ENCODE data around the gene NGF.

The NGF gene

GRCh38 chr1:115302390-115302961, 35.6 kb downstream of the NGF start:
- no peak for TF ChIP-seq CTCF (IDR thresholded peaks at IDR 0.05; ENCODE audit: low read depth, low read length)
- Histone ChIP-seq H3K27me3 (no peaks in the 10 kb centered on the region), H3K4me1 (no peaks in the 10 kb centered on the region), H3K9me3 (no peaks in the 10 kb centered on the region), H3K4me3 (ENCODE audit: low read depth, low read length) (no peak overlapping the region), H3K36me3 (no peaks in the 10 kb centered on the region)
- DNase-seq, result no peak

- Histone ChIP-seq H3K27me3 (no peaks in the 10 kb centered on the region), H3K36me3 (no peaks in the 10 kb centered on the region), H3K9me3 (no peaks in the 10 kb centered on the region), H3K4me1 (no peaks in the 10 kb centered on the region), H3K4me3 (ENCODE audit: low read depth, low read length) (no peak overlapping the region)
- TF ChIP-seq CTCF (IDR thresholded peaks at IDR 0.05; ENCODE audit: low read depth, low read length), result no peak
- no peak for DNase-seq
Observed at GRCh38 chr1:115301438-115302020, 36.5 kb downstream of the NGF start.

GRCh38 chr1:115300087-115300876, 37.8 kb downstream of the NGF start:
- Histone ChIP-seq H3K27me3 (no peaks in the 10 kb centered on the region), H3K4me3 (ENCODE audit: low read depth, low read length) (no peak overlapping the region), H3K4me1 (no peaks in the 10 kb centered on the region), H3K9me3 (no peaks in the 10 kb centered on the region), H3K36me3 (no peaks in the 10 kb centered on the region)
- TF ChIP-seq CTCF (IDR thresholded peaks at IDR 0.05; ENCODE audit: low read depth, low read length), result no peak
- DNase-seq, result no peak

GRCh38 chr1:115299266-115299665, 38.8 kb downstream of the NGF start:
- Histone ChIP-seq H3K4me3 (ENCODE audit: low read depth, low read length) (no peak overlapping the region), H3K4me1 (no peaks in the 10 kb centered on the region), H3K9me3 (no peaks in the 10 kb centered on the region), H3K27me3 (no peaks in the 10 kb centered on the region), H3K36me3 (no peaks in the 10 kb centered on the region)
- no peak for DNase-seq
- no peak for TF ChIP-seq CTCF (IDR thresholded peaks at IDR 0.05; ENCODE audit: low read depth, low read length)

- Histone ChIP-seq H3K27me3 (no peaks in the 10 kb centered on the region), H3K36me3 (no peaks in the 10 kb centered on the region), H3K9me3 (no peaks in the 10 kb centered on the region; the same call in 1 of the 2 replicates), H3K4me1 (no peaks in the 10 kb centered on the region), H3K4me3 (ENCODE audit: low read depth, low read length) (no peak overlapping the region)
- no peak for DNase-seq
- no peak for TF ChIP-seq CTCF (IDR thresholded peaks at IDR 0.05; ENCODE audit: low read depth, low read length)
Observed at GRCh38 chr1:115296981-115297380, 41.1 kb downstream of the NGF start.
